Stimulated activated CD8-positive, alpha-beta memory T cell treated with anti-CD3 and anti-CD28 coated beads, Interleukin-4, amount 100 ng/mL, for 24 hours (primary cell): ENCODE data around the gene CNGB1.
"Not testable (repeated sequence)": the region's sequence is repeated elsewhere in the genome, so short reads cannot be mapped to it uniquely, and the experiment has no call there.

ENCODE experiments used
- DNase-seq: peaks from one replicate; pipeline ENCODE4 v3.0.0-alpha.2; 2020; ENCODE audit warnings: low read depth

Gene CNGB1

DNA sequence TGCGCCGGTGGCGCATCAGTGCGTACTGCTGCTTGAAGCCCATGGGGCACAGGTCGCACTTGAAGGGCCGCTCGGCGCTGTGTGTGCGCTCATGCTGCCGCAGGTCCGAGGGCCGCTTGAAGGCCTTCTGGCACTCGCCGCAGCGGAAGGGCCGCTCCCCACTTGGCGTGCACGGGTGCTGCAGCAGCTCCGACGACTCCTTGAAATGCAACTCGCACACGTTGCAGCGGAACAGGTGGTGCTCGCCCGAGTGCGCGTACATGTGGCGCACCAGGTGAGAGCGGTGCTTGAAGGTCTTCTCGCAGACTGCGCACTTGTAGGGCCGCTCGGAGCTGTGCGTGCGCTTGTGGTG, 26.2 kb upstream of the CNGB1 start:
- no peak for DNase-seq

GRCh38 chr16:57996406-57997175, 25.7 kb upstream of the CNGB1 start:
- DNase-seq, result no peak

- DNase-seq, result no peak
Observed at GRCh38 chr16:57995721-57996405, 24.9 kb upstream of the CNGB1 start.

GRCh38 chr16:57994778-57995177, 23.9 kb upstream of the CNGB1 start:
- DNase-seq, result no peak

DNA sequence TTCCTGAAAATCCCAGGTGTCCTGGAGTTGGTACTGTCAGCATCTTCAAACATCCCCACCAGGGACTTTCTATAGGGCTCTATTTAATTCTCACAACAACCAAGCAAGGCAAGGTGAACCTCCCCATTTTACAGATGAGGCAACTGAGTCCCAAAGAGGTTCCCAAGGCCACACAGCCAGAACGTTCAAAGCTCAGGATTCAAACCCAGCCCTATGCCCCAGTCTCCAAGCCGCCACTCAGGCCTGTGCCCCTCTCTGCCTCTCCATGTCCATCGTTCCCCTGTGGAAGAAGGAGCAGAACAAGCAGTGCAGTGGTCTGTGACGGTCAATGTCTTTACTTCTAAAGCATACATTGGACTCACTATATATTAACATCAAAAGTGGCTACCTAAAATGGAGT, 23.4 kb upstream of the CNGB1 start:
- DNase-seq, result no peak

DNA sequence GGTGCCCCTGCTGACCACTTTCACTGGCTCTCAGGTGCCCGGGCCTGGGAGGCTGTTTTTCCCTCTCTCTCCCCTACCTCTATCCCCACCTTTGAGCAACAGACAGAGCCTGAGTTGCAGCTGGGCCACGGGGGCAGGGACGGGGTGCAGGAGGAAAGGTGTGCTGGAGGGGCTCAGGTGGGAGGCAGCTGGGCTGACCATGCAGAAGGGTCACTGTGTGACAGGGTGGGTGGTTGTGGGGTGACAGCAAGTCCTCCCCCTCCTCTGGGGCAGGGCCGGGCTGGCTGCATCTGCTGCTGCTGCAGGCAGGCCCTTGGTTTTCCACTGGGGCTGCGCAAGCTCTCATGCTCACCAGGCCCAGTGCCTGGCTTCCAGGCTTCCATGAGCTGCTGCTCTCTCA, 23.0 kb upstream of the CNGB1 start:
- no peak for DNase-seq

- no peak for DNase-seq
Observed at GRCh38 chr16:57993438-57993837, 22.5 kb upstream of the CNGB1 start.

GRCh38 chr16:57992084-57992483, 21.2 kb upstream of the CNGB1 start:
- no peak for DNase-seq

- DNase-seq, result no peak
Observed at GRCh38 chr16:57991551-57992059, 20.7 kb upstream of the CNGB1 start.

- no peak for DNase-seq
Observed at GRCh38 chr16:57988929-57989328, 18.0 kb upstream of the CNGB1 start.

GRCh38 chr16:57987441-57988177, 16.7 kb upstream of the CNGB1 start:
- DNase-seq, result no peak

- DNase-seq, result no peak
Observed at GRCh38 chr16:57986196-57986595, 15.3 kb upstream of the CNGB1 start.

DNA sequence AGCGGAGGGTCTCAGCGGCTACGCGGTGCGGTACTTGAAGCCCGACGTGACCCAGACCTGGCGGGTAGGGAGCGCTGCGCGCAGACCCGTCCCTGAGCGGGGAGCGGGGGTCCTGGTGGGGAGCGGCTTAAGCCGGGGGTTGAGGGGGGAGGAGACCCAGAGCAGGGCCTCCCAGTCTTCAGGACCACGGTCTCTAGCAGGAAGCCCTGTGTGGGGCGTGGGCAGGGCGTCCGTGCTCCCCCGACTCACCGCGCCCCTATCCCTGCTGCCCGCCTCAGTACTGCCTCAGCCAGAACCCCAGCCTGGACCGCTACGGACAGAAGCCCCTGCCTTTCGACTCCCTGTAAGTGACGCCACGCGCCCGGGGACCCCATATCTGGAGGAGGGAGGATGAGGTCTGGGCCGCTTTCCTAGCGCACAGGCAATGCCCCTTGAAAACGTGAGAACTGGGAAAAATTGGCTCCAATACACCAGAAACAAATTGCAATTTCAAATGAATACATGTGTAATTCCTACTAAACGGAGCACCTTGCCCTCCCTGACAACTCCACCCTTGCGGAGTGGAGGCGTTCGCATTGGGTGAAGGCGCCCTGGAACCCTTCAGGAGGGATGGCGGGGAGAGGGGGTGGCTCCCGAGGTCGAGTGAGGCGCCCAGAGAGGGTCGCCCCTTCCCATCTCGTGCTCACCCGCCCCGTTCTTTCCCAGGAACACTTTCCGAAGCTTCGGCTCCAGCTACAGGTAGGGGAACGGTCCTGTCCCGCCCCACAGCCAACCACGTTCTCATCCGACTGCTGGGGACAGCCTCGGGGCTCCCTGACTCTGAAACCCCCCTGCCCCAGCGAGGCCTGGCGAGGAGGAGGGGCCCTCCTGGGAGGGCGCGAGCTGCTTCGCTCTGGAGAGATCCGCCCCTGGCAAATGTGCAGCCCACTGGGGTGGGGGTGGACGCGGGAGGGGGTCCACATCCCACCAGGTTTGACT, 14.6 kb upstream of the CNGB1 start:
- DNase-seq, result no peak

DNA sequence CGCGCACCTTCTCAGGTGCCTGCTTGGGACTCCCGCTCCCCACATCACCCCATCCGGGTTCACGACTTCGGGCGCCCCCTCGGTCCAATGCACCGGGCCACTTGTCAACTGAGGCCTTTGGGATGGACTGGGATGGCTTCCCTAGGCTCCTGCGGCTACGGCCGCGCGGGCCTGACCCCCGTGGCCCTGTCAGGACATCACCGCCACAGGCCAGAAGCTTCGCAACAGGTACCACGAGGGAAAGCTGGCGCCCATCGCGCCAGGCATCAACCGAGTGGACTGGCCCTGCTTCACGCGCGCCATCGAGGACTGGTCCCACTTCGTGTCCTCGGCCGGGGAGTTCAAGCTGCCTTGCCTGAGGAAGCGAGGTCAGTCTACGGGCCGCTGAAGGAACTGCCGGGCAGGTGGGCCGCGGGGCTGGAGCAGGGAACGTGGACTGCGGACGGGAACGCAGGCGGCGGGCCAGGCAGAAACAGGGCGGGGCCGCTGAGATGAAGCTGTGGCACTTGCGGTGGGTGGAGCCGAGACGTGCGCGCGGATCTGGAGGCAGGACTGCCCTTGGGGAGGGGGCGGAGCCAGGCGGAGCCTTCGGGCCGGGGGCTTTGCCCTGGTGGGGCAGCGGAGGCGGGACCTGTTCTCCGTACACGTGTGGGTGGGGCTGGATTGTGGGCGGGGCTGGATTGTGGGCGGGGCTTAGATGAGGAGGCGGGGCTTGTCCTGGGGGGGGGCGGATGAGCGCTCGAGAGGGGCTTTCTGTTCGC, 13.7 kb upstream of the CNGB1 start:
- peak; percentile 86 for DNase-seq

DNA sequence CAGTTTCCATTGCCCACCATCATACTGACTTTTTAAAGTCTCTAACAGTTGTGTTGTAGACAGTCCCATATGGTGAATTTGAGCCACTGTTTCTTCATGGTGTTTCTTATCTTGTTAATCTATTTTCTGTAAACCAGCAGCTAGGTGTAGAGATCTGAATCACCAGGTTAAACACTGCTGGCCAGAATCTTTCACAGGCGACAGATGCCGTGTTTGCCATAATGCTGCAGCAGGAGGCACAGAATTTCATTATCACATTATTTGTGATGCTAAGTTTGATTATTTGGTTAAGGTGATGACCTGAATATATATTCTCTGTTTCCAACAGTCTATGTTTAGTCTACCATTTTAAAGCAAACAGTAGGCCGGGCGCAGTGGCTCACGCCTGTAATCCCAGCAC, 11.5 kb upstream of the CNGB1 start:
- DNase-seq, result no peak

GRCh38 chr16:57981636-57982035, 10.7 kb upstream of the CNGB1 start:
- no peak for DNase-seq

DNA sequence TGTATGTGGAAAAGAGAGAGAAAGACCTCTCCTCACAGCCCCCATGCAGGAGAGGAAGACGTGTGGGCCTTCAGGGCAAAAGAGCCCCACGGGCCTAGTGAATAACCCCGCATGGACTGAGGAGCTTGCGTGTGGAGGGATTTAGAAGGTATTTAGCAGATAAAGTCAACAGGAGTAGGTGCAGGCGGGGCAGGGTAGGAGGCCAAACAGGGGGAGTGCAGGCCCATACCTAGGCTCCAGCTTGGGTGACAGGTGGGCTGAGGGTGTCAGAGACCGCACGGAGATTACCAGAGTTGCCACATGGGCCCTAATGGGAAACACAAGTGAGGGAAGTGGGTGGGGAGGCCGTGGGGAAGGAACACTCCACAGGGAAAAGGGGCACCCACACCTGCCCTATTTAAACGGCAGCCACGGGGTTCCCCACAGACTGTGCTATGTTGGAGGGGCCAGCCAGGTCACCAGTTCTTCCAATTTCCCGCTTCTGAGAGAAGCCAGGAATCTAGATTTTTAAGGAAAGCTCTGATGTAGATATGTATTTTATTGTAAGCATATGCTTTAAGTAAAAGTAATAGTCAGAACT, 8.2 kb upstream of the CNGB1 start:
- DNase-seq, result no peak

DNA sequence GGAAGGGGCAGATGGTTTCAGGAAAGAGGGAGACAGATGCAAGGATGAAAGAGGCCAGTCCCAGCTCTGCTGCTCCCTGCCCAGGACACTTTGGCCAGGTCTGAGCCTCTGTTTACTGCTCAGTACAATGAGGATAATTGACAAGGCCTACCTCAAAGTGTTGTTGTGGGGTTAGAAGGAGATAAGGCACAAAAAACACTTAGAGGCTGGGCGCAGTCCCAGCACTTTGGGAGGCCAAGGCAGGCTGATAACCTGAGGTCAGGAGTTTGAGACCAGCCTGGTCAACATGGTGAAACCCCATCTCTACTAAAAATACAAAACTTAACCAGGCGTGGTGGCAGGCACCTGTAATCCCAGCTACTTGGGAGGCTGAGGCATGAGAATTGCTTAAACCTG, 7.1 kb upstream of the CNGB1 start:
- not testable (repeated sequence) for DNase-seq

GRCh38 chr16:57977418-57978069, 6.6 kb upstream of the CNGB1 start:
- DNase-seq, result no peak

DNA sequence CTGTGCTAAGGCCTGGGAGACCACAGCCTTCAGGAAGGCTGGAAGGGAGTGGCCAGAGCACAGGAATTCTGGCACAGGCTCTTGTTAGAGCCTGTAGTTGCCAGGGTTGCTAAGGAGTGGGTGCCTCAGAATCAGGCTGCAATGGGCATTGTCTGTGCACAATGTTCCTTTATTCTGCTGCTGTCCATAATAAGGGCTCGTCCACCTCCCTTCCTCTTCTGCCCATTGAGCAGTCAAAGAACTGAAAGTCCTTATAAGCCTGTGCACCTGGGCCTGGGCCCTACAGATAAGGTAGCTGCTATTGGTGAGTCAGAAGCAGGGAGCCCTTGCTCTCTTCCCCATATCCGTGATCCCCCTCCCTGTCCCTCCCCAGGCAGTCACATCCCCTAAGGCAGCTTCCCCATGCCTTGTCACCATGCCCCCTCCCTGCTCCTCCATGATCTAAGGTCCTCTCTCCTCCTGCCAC, 5.4 kb upstream of the CNGB1 start:
- DNase-seq, result no peak
